ENCODE data around the gene SNX4. TPM values are rescaled to one million over a fixed set of nuclear protein-coding genes. Genes with fewer than 3 reads are reported as not detected.

The SNX4 gene
- total RNA-seq (2014; rRNA removed; shearing (Covaris generic)) = 28.2 and 43.2 TPM in 2 replicates
- total RNA-seq (2022) = 33.5 and 38.9 TPM in 2 replicates
- percentile 71 among the genes with signal in this experiment for Bru-seq, nascent RNA
- percentile 74 among the genes with signal in this experiment for BruChase-seq, experiment 1, labeled RNA remaining after a 6-hour chase
- BruChase-seq, experiment 2, labeled RNA remaining after a 2-hour chase = percentile 70 among the genes with signal in this experiment
- long read RNA-seq, transcript SNX4-201 (14 exons, 2,513 nt) = major isoform, 102 of 132 reads
- long read RNA-seq, partial matches to known transcripts = 6 of 132 reads
- long read RNA-seq, other reads (novel, unspliced or antisense) = 24 of 132 reads

- POLR2A ChIA-PET = interaction anchor here (0.6 to 2.2 kb wide), 14 partner anchors 8 to 1451 kb away, joined by 3 to 14 read pairs (median 4); partner anchors contain the start of gene OSBPL11
- peak within 1 kb of the TSS; percentile 80 for H3K4me3 ChIP-seq (ENCODE audit: low read depth, low read length, poor library complexity, severe bottlenecking)
- H3K27ac ChIP-seq (ENCODE audit: low read depth, low read length, poor library complexity, severe bottlenecking) = no peak within 1 kb of the TSS
- peak within 1 kb of the TSS; percentile 70 for H2AFZ ChIP-seq (ENCODE audit: low read length)
- CTCF ChIA-PET (ENCODE audit: unreplicated experiment) = interaction anchor here (0.7 kb wide), 1 partner anchor 1151 kb away, joined by 4 read pairs; no protein-coding TSS in a partner anchor
- peaks cover 15% of the 10 kb centered on the region for H3K36me3 ChIP-seq (ENCODE audit: insufficient read depth, low read length)
- intact Hi-C loops (cut with micrococcal nuclease; ENCODE audit: unreplicated experiment) = no loop called here
- no peaks in the 10 kb centered on the region for H4K20me1 ChIP-seq (ENCODE audit: insufficient read depth, low read length)
- no peaks in the 10 kb centered on the region for H3K9me3 ChIP-seq (ENCODE audit: low read length)
- peak; percentile 90 for DNase-seq (ENCODE audit: low spot score)
- peak within 1 kb of the TSS; percentile 95 for H3K4me2 ChIP-seq (ENCODE audit: low read length)
- peaks cover 17% of the 10 kb centered on the region; the same call in 1 of the 2 replicates for H3K79me2 ChIP-seq (ENCODE audit: insufficient read depth, low read depth, low read length)
- H3K9me2 ChIP-seq (ENCODE audit: insufficient read depth, low read length) = no peaks in the 10 kb centered on the region
- no TSS peak for BruUV-seq (replicated peaks)
- H3K4me1 ChIP-seq (ENCODE audit: insufficient read depth, low read length, poor library complexity, severe bottlenecking) = peaks cover 10% of the 10 kb centered on the region
- TF ChIP-seq CTCF (conservative IDR thresholded peaks at IDR 0.05; ENCODE audit: low read length) (peak; percentile 26; the same call in 1 of the 2 replicates), EZH2phosphoT487 (IDR thresholded peaks at IDR 0.05; ENCODE audit: borderline replicate concordance, low read depth, low read length) (no peak)
Observed at GRCh38 chr3:125519678-125520562, at the start of gene SNX4. Gene SNX4, minus strand, starts transcription at chr3:125520202. Its CDS starts 30 bp downstream, at chr3:125520172.

GRCh38 chr3:125556314-125556713, 36.3 kb upstream of the SNX4 start:
- CTCF ChIA-PET (ENCODE audit: unreplicated experiment) = no interaction called here
- no peak overlapping the region for H3K4me2 ChIP-seq (ENCODE audit: low read length)
- H3K36me3 ChIP-seq (ENCODE audit: insufficient read depth, low read length) = peaks cover 10% of the 10 kb centered on the region; the same call in 1 of the 2 replicates
- no peaks in the 10 kb centered on the region for H3K9me2 ChIP-seq (ENCODE audit: insufficient read depth, low read length)
- H3K9me3 ChIP-seq (ENCODE audit: low read length) = no peaks in the 10 kb centered on the region
- intact Hi-C loops (cut with micrococcal nuclease; ENCODE audit: unreplicated experiment) = no loop called here
- BruUV-seq (replicated peaks) = no TSS peak
- TF ChIP-seq EZH2phosphoT487 (IDR thresholded peaks at IDR 0.05; ENCODE audit: borderline replicate concordance, low read depth, low read length) (no peak), CTCF (conservative IDR thresholded peaks at IDR 0.05; ENCODE audit: low read length) (no peak)
- POLR2A ChIA-PET = interaction anchor here (0.7 to 1.8 kb wide), 2 partner anchors 14 to 36 kb away, joined by 3 to 14 read pairs; partner anchors contain the start of gene SNX4
- no peaks in the 10 kb centered on the region for H3K4me1 ChIP-seq (ENCODE audit: insufficient read depth, low read length, poor library complexity, severe bottlenecking)
- no peaks in the 10 kb centered on the region for H3K79me2 ChIP-seq (ENCODE audit: insufficient read depth, low read depth, low read length)
- DNase-seq (ENCODE audit: low spot score) = no peak
- no peak overlapping the region for H3K27ac ChIP-seq (ENCODE audit: low read depth, low read length, poor library complexity, severe bottlenecking)
- H4K20me1 ChIP-seq (ENCODE audit: insufficient read depth, low read length) = no peaks in the 10 kb centered on the region
- no peak overlapping the region for H2AFZ ChIP-seq (ENCODE audit: low read length)
- no peak overlapping the region for H3K4me3 ChIP-seq (ENCODE audit: low read depth, low read length, poor library complexity, severe bottlenecking)

Measured in OCI-LY7 (cell line).